Measurements from ENCODE around the gene ZNF148.

ZNF148 gene

GRCh38 chr3:125375950-125376679 is 990 bp upstream of the ZNF148 start:
- H3K27ac ChIP-seq (replicated peaks), result peak overlapping the region; percentile 87
- no peak for TF ChIP-seq GABPA (IDR thresholded peaks at IDR 0.05; ENCODE audit: low read depth)
- TF ChIP-seq POLR2AphosphoS5 (IDR thresholded peaks at IDR 0.05; ENCODE audit: low read depth), result no peak
- TF ChIP-seq, protein P1, sequence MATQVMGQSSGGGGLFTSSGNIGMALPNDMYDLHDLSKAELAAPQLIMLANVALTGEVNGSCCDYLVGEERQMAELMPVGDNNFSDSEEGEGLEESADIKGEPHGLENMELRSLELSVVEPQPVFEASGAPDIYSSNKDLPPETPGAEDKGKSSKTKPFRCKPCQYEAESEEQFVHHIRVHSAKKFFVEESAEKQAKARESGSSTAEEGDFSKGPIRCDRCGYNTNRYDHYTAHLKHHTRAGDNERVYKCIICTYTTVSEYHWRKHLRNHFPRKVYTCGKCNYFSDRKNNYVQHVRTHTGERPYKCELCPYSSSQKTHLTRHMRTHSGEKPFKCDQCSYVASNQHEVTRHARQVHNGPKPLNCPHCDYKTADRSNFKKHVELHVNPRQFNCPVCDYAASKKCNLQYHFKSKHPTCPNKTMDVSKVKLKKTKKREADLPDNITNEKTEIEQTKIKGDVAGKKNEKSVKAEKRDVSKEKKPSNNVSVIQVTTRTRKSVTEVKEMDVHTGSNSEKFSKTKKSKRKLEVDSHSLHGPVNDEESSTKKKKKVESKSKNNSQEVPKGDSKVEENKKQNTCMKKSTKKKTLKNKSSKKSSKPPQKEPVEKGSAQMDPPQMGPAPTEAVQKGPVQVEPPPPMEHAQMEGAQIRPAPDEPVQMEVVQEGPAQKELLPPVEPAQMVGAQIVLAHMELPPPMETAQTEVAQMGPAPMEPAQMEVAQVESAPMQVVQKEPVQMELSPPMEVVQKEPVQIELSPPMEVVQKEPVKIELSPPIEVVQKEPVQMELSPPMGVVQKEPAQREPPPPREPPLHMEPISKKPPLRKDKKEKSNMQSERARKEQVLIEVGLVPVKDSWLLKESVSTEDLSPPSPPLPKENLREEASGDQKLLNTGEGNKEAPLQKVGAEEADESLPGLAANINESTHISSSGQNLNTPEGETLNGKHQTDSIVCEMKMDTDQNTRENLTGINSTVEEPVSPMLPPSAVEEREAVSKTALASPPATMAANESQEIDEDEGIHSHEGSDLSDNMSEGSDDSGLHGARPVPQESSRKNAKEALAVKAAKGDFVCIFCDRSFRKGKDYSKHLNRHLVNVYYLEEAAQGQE (IDR thresholded peaks at IDR 0.05; ENCODE audit: insufficient replicate concordance, low read depth), result no peak
- TF ChIP-seq CTCF (IDR thresholded peaks at IDR 0.05; ENCODE audit: insufficient read depth, low read length), result no peak
- no peak for TF ChIP-seq SPI1 (IDR thresholded peaks at IDR 0.05; ENCODE audit: borderline replicate concordance, low read depth)
- peak overlapping the region; percentile 87 for H3K4me3 ChIP-seq (replicated peaks; ENCODE audit: insufficient read depth, low read length)
- H3K27me3 ChIP-seq (ENCODE audit: insufficient read depth, poor library complexity, severe bottlenecking), result no peaks in the 10 kb centered on the region
- no peak for DNase-seq (ENCODE audit: low read depth in 1 of 2, low spot score in 1 of 2)

DNA sequence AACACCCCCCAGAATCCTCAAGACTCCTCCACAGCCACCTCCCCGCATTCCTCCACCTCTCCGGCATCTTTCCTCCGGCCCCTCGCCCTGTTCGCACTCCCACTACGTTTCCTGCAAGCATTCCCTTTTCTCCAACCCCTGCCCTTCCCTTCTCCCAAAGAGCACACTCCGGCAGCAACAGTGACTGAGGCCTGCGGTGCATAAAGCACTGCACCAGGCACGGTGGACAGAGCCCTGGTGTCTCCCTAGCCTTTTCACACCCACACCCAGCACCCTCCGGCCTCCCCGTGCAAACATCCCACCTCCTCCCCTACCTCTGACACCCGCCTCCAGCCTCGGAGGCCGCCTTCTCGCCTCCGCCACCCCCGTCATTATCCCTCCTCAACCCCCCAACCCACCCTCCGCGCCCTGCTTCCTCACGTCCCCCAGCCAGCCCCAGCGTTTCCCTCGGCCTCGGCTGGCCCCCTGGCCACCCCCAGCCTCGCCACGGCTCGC is 577 bp downstream of the ZNF148 start:
- peak overlapping the region; percentile 87 for H3K27ac ChIP-seq (replicated peaks)
- H3K27me3 ChIP-seq (ENCODE audit: insufficient read depth, poor library complexity, severe bottlenecking), result no peaks in the 10 kb centered on the region
- TF ChIP-seq GABPA (IDR thresholded peaks at IDR 0.05; ENCODE audit: low read depth), result no peak
- TF ChIP-seq CTCF (IDR thresholded peaks at IDR 0.05; ENCODE audit: insufficient read depth, low read length), result no peak
- TF ChIP-seq SPI1 (IDR thresholded peaks at IDR 0.05; ENCODE audit: borderline replicate concordance, low read depth), result no peak
- TF ChIP-seq, protein P1 (IDR thresholded peaks at IDR 0.05; ENCODE audit: insufficient replicate concordance, low read depth), result no peak
- TF ChIP-seq POLR2AphosphoS5 (IDR thresholded peaks at IDR 0.05; ENCODE audit: low read depth), result no peak
- peak in 1 of 2 experiments; percentile 28 for DNase-seq (ENCODE audit: low read depth in 1 of 2, low spot score in 1 of 2)
- H3K4me3 ChIP-seq (replicated peaks; ENCODE audit: insufficient read depth, low read length), result peak overlapping the region; percentile 87

- Histone ChIP-seq H3K27me3 (ENCODE audit: insufficient read depth, poor library complexity, severe bottlenecking) (no peaks in the 10 kb centered on the region), H3K4me3 (replicated peaks; ENCODE audit: insufficient read depth, low read length) (no peak overlapping the region), H3K27ac (replicated peaks) (no peak overlapping the region)
- TF ChIP-seq SPI1 (IDR thresholded peaks at IDR 0.05; ENCODE audit: borderline replicate concordance, low read depth), result no peak
- no peak for TF ChIP-seq POLR2AphosphoS5 (IDR thresholded peaks at IDR 0.05; ENCODE audit: low read depth)
- TF ChIP-seq, protein P1 (IDR thresholded peaks at IDR 0.05; ENCODE audit: insufficient replicate concordance, low read depth), result no peak
- TF ChIP-seq CTCF (IDR thresholded peaks at IDR 0.05; ENCODE audit: insufficient read depth, low read length), result no peak
- no peak for DNase-seq (ENCODE audit: low read depth in 1 of 2, low spot score in 1 of 2)
Measured at GRCh38 chr3:125367403-125368230, 7.5 kb downstream of the ZNF148 start.
